Neutrophil (primary cell): Measurements from ENCODE around the gene ACTL7A.

ENCODE experiments used
- H3K27ac ChIP-seq: fragments of 200-600 bp; sonication (generic); 2 replicates; pipeline ENCODE4 v1.5.1; 2016; ENCODE audit warnings: mild to moderate bottlenecking, moderate library complexity
- H3K27me3 ChIP-seq: fragments of 200-600 bp; sonication (generic); 2 replicates; pipeline ENCODE4 v1.6.0; 2016; ENCODE audit warnings: mild to moderate bottlenecking
- H3K36me3 ChIP-seq: fragments of 200-600 bp; sonication (generic); 2 replicates; pipeline ENCODE4 v1.5.1; 2017
- H3K4me1 ChIP-seq, 2 experiments: fragments of 200-600 bp in 1 of 2; sonication (generic) in 1 of 2; 1 replicate in 1 of 2; 2 replicates in 1 of 2; pipeline versions ENCODE4 v1.5.1 to v1.6.1; 2013 to 2016; ENCODE audit warnings: low read depth in 1 of 2, low read length in 1 of 2, mild to moderate bottlenecking in 1 of 2, moderate library complexity in 1 of 2; ENCODE audit not compliant: control insufficient read depth in 1 of 2, insufficient read depth in 1 of 2
- H3K4me3 ChIP-seq, 2 experiments: fragments of 200-600 bp in 1 of 2; sonication (generic) in 1 of 2; 1 replicate in 1 of 2; 2 replicates in 1 of 2; pipeline ENCODE4 v1.5.1; 2013 to 2016; ENCODE audit warnings: low read depth in 1 of 2, low read length in 1 of 2, mild to moderate bottlenecking in 1 of 2, moderate library complexity in 1 of 2
- H3K9me3 ChIP-seq: fragments of 200-600 bp; sonication (generic); 2 replicates; pipeline ENCODE4 v1.5.1; 2016
- TF ChIP-seq, protein P1 (sequence below): fragments of 200-600 bp; sonication (generic); IDR thresholded peaks from 2 replicates; pipeline ENCODE4 v1.5.1; 2016; ENCODE audit warnings: antibody characterized with exemption

Gene ACTL7A

DNA sequence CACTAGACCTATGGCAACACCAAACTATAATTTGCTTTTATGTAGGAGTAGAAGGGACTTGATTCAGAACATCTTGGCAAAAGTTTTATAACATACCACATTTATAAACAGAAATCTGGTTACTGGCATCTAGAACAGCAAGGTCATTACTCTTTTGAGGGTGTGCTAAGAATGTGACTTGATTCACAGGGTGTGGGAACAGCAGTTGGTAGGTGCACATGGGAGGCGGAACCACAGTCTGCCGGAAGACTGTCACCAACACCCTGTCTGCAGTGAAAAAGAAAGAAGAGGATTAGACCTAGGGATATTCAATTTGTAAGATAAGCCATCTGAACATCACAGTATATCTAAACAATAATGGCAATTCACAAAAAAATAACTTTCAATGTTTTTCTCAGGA is 48.8 kb downstream of the ACTL7A start:
- peaks cover 73% of the 10 kb centered on the region for H3K36me3 ChIP-seq
- H3K27me3 ChIP-seq, result no peaks in the 10 kb centered on the region
- H3K27ac ChIP-seq, result no peak overlapping the region
- no peak overlapping the region for H3K4me3 ChIP-seq
- peaks cover 4 to 9% of the 10 kb centered on the region in 2 experiments for H3K4me1 ChIP-seq
- TF ChIP-seq, protein P1, sequence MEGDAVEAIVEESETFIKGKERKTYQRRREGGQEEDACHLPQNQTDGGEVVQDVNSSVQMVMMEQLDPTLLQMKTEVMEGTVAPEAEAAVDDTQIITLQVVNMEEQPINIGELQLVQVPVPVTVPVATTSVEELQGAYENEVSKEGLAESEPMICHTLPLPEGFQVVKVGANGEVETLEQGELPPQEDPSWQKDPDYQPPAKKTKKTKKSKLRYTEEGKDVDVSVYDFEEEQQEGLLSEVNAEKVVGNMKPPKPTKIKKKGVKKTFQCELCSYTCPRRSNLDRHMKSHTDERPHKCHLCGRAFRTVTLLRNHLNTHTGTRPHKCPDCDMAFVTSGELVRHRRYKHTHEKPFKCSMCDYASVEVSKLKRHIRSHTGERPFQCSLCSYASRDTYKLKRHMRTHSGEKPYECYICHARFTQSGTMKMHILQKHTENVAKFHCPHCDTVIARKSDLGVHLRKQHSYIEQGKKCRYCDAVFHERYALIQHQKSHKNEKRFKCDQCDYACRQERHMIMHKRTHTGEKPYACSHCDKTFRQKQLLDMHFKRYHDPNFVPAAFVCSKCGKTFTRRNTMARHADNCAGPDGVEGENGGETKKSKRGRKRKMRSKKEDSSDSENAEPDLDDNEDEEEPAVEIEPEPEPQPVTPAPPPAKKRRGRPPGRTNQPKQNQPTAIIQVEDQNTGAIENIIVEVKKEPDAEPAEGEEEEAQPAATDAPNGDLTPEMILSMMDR, result no peak
- H3K9me3 ChIP-seq, result no peaks in the 10 kb centered on the region

DNA sequence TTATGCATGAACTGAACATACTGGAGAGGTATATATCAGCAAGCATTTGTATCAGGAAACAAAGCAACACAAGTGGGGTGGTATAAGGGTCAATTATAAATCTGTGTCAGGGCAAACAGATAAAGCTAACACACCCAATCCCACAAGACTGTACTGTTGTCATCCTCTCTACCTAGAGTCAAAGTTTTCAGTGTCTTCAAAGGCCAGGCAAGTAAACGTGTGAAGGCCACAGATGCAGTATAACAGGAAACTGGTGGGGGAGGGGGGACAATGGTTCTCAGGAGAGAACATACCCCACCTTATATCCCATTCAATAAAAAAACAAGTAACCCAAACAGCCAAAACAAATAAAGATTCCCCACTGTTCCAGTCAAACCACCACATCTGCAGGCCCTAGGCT is 49.8 kb downstream of the ACTL7A start:
- peaks cover 4 to 9% of the 10 kb centered on the region in 2 experiments for H3K4me1 ChIP-seq
- TF ChIP-seq, protein P1, result no peak
- H3K27ac ChIP-seq, result no peak overlapping the region
- H3K9me3 ChIP-seq, result no peaks in the 10 kb centered on the region
- peaks cover 71% of the 10 kb centered on the region for H3K36me3 ChIP-seq
- H3K27me3 ChIP-seq, result no peaks in the 10 kb centered on the region
- no peak overlapping the region for H3K4me3 ChIP-seq
